Mesothelial cell of epicardium (in vitro differentiated cells): Measurements from ENCODE around the gene FGFRL1. TPM values are rescaled to one million over a fixed set of nuclear protein-coding genes. Genes with fewer than 3 reads are reported as not detected.

Experiments
- DNase-seq, 2 experiments: peaks; one replicate each; pipeline ENCODE4 v3.0.0; 2021; ENCODE audit warnings: low spot score in 2 of 2; ENCODE audit not compliant: unreplicated experiment in 2 of 2
- H3K27ac Mint-ChIP-seq: 2 replicates; pipeline ENCODE4 v1.8.0; 2021; ENCODE audit warnings: mixed read lengths
- H3K27me3 Mint-ChIP-seq: 2 replicates; pipeline ENCODE4 v1.8.0; 2021; ENCODE audit warnings: low read depth, mixed read lengths
- H3K36me3 Mint-ChIP-seq: 2 replicates; pipeline ENCODE4 v1.8.0; 2021; ENCODE audit warnings: mixed read lengths
- H3K4me1 Mint-ChIP-seq: 2 replicates; pipeline ENCODE4 v1.8.0; 2021; ENCODE audit warnings: mixed read lengths
- H3K4me3 Mint-ChIP-seq: 2 replicates; pipeline ENCODE4 v1.8.0; 2021; ENCODE audit warnings: mild to moderate bottlenecking, moderate library complexity, mixed read lengths
- H3K9me3 Mint-ChIP-seq: 2 replicates; pipeline ENCODE4 v1.8.0; 2021; ENCODE audit warnings: mixed read lengths
- CTCF ChIP-seq: fragments of 200-600 bp; sonication (generic); IDR thresholded peaks from one replicate; pipeline ENCODE4 v1.5.0; 2021; ENCODE audit warnings: antibody characterized with exemption; ENCODE audit not compliant: unreplicated experiment
- total RNA-seq: library from RNA; stranded (reverse); gene quantifications from 3 replicates; pipeline ENCODE4 v1.2.1, GENCODE V29; 2021

Gene FGFRL1
- total RNA-seq, 1 donor from 2014 or later = 37.4 TPM

- Mint-ChIP-seq H3K36me3 (peaks cover 7% of the 10 kb centered on the region), H3K27me3 (no peaks in the 10 kb centered on the region), H3K4me3 (no peak overlapping the region), H3K9me3 (no peaks in the 10 kb centered on the region), H3K27ac (no peak overlapping the region), H3K4me1 (peaks cover 11% of the 10 kb centered on the region)
- DNase-seq = no peak
- TF ChIP-seq CTCF = no peak
Measured at GRCh38 chr4:1022739-1023066, 11.3 kb downstream of the FGFRL1 start.

DNA sequence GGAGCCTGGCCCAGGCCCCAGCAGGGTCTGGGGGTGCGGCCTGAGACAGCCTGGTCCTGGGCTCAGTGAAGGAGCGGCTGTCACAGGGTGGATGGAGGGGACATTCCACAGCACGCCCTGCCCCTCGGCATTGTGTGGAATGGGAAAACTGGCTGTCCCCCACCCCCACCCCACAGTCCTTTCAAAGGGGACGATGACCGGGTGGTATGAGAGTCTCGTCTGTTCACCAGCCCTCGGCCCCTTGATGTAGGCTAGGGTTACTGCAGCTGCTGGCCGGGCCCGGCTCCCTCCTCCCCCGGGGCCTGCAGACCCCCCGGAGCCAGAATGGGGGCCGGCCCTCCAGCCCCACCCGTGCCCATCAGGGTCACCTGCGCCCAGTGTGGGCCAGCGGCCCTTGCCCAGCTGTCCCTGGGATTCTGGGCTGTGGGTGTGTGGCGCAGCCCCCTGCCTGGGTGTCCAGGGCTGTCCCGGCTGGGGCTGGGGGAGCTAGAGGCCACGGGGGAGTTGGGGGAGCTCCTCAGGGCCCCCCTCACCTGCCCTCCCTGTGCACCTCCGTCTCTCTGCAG is 11.7 kb downstream of the FGFRL1 start:
- peaks cover 7% of the 10 kb centered on the region for H3K36me3 Mint-ChIP-seq
- DNase-seq = no peak
- no peaks in the 10 kb centered on the region for H3K9me3 Mint-ChIP-seq
- H3K4me1 Mint-ChIP-seq = peaks cover 11% of the 10 kb centered on the region
- no peak for TF ChIP-seq CTCF
- no peak overlapping the region for H3K27ac Mint-ChIP-seq
- H3K4me3 Mint-ChIP-seq = no peak overlapping the region
- no peaks in the 10 kb centered on the region for H3K27me3 Mint-ChIP-seq

GRCh38 chr4:1023895-1024740 is 12.7 kb downstream of the FGFRL1 start:
- H3K36me3 Mint-ChIP-seq = peaks cover 7% of the 10 kb centered on the region
- H3K9me3 Mint-ChIP-seq = no peaks in the 10 kb centered on the region
- no peak for TF ChIP-seq CTCF
- no peaks in the 10 kb centered on the region for H3K27me3 Mint-ChIP-seq
- no peak for DNase-seq
- peaks cover 7% of the 10 kb centered on the region for H3K4me1 Mint-ChIP-seq
- no peak overlapping the region for H3K27ac Mint-ChIP-seq
- H3K4me3 Mint-ChIP-seq = no peak overlapping the region

DNA sequence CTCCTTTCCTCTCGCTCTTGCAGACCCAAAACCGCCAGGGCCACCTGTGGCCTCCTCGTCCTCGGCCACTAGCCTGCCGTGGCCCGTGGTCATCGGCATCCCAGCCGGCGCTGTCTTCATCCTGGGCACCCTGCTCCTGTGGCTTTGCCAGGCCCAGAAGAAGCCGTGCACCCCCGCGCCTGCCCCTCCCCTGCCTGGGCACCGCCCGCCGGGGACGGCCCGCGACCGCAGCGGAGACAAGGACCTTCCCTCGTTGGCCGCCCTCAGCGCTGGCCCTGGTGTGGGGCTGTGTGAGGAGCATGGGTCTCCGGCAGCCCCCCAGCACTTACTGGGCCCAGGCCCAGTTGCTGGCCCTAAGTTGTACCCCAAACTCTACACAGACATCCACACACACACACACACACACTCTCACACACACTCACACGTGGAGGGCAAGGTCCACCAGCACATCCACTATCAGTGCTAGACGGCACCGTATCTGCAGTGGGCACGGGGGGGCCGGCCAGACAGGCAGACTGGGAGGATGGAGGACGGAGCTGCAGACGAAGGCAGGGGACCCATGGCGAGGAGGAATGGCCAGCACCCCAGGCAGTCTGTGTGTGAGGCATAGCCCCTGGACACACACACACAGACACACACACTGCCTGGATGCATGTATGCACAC is 13.6 kb downstream of the FGFRL1 start:
- no peak for DNase-seq
- Mint-ChIP-seq H3K4me3 (no peak overlapping the region), H3K27me3 (no peaks in the 10 kb centered on the region), H3K9me3 (no peaks in the 10 kb centered on the region), H3K27ac (no peak overlapping the region), H3K36me3 (peaks cover 7% of the 10 kb centered on the region), H3K4me1 (peaks cover under 1% of the 10 kb centered on the region)
- no peak for TF ChIP-seq CTCF

GRCh38 chr4:1026115-1026514 is 14.7 kb downstream of the FGFRL1 start:
- no peak for DNase-seq
- Mint-ChIP-seq H3K4me3 (no peak overlapping the region), H3K9me3 (no peaks in the 10 kb centered on the region), H3K27ac (no peak overlapping the region), H3K36me3 (peaks cover 7% of the 10 kb centered on the region), H3K4me1 (no peaks in the 10 kb centered on the region), H3K27me3 (no peaks in the 10 kb centered on the region)
- TF ChIP-seq CTCF = no peak
